ENCODE measurements around the gene MCC.

MCC gene

GRCh38 chr5:113373426-113373825 lies 114.8 kb downstream of the MCC start:
- H3K36me3 ChIP-seq (ENCODE audit: control insufficient read depth in 2 of 2, insufficient read depth in 1 of 2, low read length in 2 of 2) = no peaks in the 10 kb centered on the region
- no peak overlapping the region for H3K27ac ChIP-seq (ENCODE audit: extremely low read depth, low read depth, low read length)
- ChIA-PET POLR2A (interaction anchor here (0.5 kb wide), 1 partner anchor 137 kb away, joined by 3 read pairs; no protein-coding TSS in a partner anchor), CTCF (interaction anchor here (0.6 to 1.0 kb wide), 3 partner anchors 56 to 139 kb away, joined by 3 to 7 read pairs (median 4); no protein-coding TSS in a partner anchor)
- no peaks in the 10 kb centered on the region for H3K9me3 ChIP-seq (ENCODE audit: control insufficient read depth, insufficient read depth, low read depth, low read length)
- no peak for TF ChIP-seq ZNF37A (tag by site-specific recombination; IDR thresholded peaks at IDR 0.05)
- no peak for TF ChIP-seq ZNF660 (tag by site-specific recombination; IDR thresholded peaks at IDR 0.05)
- no peak for TF ChIP-seq KLF16 (tag by site-specific recombination; IDR thresholded peaks at IDR 0.05)
- TF ChIP-seq ZNF558 (tag by site-specific recombination; IDR thresholded peaks at IDR 0.05) = no peak
- no peak for TF ChIP-seq ZFP3 (tag by site-specific recombination; IDR thresholded peaks at IDR 0.05; ENCODE audit: low read depth)
- no peak for TF ChIP-seq ZNF221 (tag by site-specific recombination; IDR thresholded peaks at IDR 0.05; ENCODE audit: borderline replicate concordance)
- TF ChIP-seq ZNF398 (tag by site-specific recombination; IDR thresholded peaks at IDR 0.05) = no peak
- TF ChIP-seq FEZF1 (tag by site-specific recombination; IDR thresholded peaks at IDR 0.05) = no peak
- TF ChIP-seq ZNF121 (tag by site-specific recombination; IDR thresholded peaks at IDR 0.05) = no peak
- TF ChIP-seq HOXD13 (CRISPR knock-in tag; IDR thresholded peaks at IDR 0.05; ENCODE audit: borderline replicate concordance) = no peak
- no peak for TF ChIP-seq ZNF140 (tag by site-specific recombination; IDR thresholded peaks at IDR 0.05)
- no peak for TF ChIP-seq ZNF510 (tag by site-specific recombination; IDR thresholded peaks at IDR 0.05; ENCODE audit: insufficient replicate concordance)
- H3K4me3 ChIP-seq (ENCODE audit: low read depth, low read length) = no peak overlapping the region
- H3K4me1 ChIP-seq (ENCODE audit: control insufficient read depth, insufficient read depth, low read length) = no peaks in the 10 kb centered on the region

- H3K9me3 ChIP-seq (ENCODE audit: control insufficient read depth, insufficient read depth, low read depth, low read length) = no peaks in the 10 kb centered on the region
- CTCF ChIA-PET = no interaction called here
- H3K4me3 ChIP-seq (ENCODE audit: low read depth, low read length) = no peak overlapping the region
- POLR2A ChIA-PET = no interaction called here
- TF ChIP-seq KLF1 (tag by site-specific recombination; IDR thresholded peaks at IDR 0.05) (no peak), ZBTB26 (tag by site-specific recombination; optimal IDR thresholded peaks at IDR 0.05) (no peak), GLI2 (tag by site-specific recombination; IDR thresholded peaks at IDR 0.05; ENCODE audit: borderline replicate concordance, low read depth) (no peak), ZNF777 (tag by site-specific recombination; IDR thresholded peaks at IDR 0.05; ENCODE audit: borderline replicate concordance) (no peak), MZF1 (tag by site-specific recombination; IDR thresholded peaks at IDR 0.05; ENCODE audit: borderline replicate concordance) (no peak), TRIM28 (IDR thresholded peaks at IDR 0.05; ENCODE audit: borderline replicate concordance, low read length) (no peak), PATZ1 (tag by site-specific recombination; IDR thresholded peaks at IDR 0.05) (no peak), ZNF146 (tag by site-specific recombination; IDR thresholded peaks at IDR 0.05) (no peak), ZNF747 (tag by site-specific recombination; IDR thresholded peaks at IDR 0.05) (no peak), ZNF488 (tag by site-specific recombination; IDR thresholded peaks at IDR 0.05) (no peak), MEIS1 (CRISPR knock-in tag; IDR thresholded peaks at IDR 0.05; ENCODE audit: borderline replicate concordance) (no peak), OVOL3 (tag by site-specific recombination; IDR thresholded peaks at IDR 0.05) (no peak), IKZF3 (tag by site-specific recombination; IDR thresholded peaks at IDR 0.05) (no peak), ZNF654 (tag by site-specific recombination; IDR thresholded peaks at IDR 0.05; ENCODE audit: low read depth) (no peak), ZNF121 (tag by site-specific recombination; IDR thresholded peaks at IDR 0.05) (no peak), ZBTB48 (tag by site-specific recombination; IDR thresholded peaks at IDR 0.05) (no peak)
- H3K4me1 ChIP-seq (ENCODE audit: control insufficient read depth, insufficient read depth, low read length) = no peaks in the 10 kb centered on the region
- no peak overlapping the region for H3K27ac ChIP-seq (ENCODE audit: extremely low read depth, low read depth, low read length)
- H3K36me3 ChIP-seq (ENCODE audit: control insufficient read depth in 2 of 2, insufficient read depth in 1 of 2, low read length in 2 of 2) = no peaks in the 10 kb centered on the region
These were observed 116.5 kb downstream of the MCC start for GRCh38 chr5:113371721-113372196.
